NCI-H2029 (cell line): ENCODE data around the gene ELL2.
"Not testable (repeated sequence)": the region's sequence is repeated elsewhere in the genome, so short reads cannot be mapped to it uniquely, and the experiment has no call there.

Experiments
- DNase-seq: peaks from one replicate; lab custom pipeline; 2025; lab: John Stamatoyannopoulos, UW

The ELL2 gene

GRCh38 chr5:95838001-95838520 is 123.6 kb downstream of the ELL2 start:
- DNase-seq, result no peak

GRCh38 chr5:95837492-95837891 is 124.2 kb downstream of the ELL2 start:
- DNase-seq, result no peak

GRCh38 chr5:95836971-95837370 is 124.7 kb downstream of the ELL2 start:
- DNase-seq, result not testable (repeated sequence)

GRCh38 chr5:95836544-95836943 is 125.1 kb downstream of the ELL2 start:
- DNase-seq, result no peak

- DNase-seq, result no peak
Measured at GRCh38 chr5:95835682-95836385, 125.8 kb downstream of the ELL2 start.
